GM19452 (cell line): ENCODE data around the gene TNFRSF14.

Experiments
- ATAC-seq: cut with Tn5 transposase; IDR thresholded peaks from one replicate; pipeline ENCODE4 v1.9.1; 2021; ENCODE audit not compliant: unreplicated experiment

TNFRSF14 gene

GRCh38 chr1:2523191-2523890 is 32.8 kb upstream of the TNFRSF14 start:
- no peak for ATAC-seq

DNA sequence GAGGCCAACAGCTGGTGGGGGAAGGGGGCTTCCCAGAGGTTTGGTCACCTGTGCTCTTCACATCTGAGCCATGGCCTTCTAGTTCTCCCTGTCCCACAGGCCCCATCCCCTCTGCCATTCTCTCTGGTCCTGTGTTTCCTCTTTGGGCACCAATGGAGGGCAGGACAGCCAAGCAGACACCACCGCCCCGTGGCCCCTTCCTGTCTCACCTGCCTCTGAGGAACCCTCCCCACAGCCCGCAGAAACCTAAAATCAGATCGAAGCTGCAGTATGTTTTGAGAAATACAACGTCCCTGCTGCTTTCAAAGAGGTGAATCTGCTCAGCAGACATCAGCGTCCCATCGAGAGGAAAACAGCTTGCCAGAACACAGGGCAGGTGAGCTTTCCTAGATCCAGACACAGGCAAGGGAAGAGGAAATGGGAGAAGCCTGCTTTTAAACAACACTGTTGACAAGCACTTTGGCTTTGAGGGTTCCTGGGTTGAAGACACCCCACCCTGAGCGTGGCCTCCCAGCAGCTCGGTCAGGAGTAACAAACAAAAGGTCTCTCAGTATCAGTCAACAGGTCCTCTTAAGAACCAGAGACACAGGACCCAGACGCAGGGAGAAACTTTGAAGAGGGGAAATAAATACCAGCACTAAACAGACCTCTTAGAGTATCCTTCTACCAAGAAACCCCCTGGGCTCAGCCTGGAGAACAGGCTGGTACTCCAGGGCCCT is 32.1 kb upstream of the TNFRSF14 start:
- no peak for ATAC-seq

DNA sequence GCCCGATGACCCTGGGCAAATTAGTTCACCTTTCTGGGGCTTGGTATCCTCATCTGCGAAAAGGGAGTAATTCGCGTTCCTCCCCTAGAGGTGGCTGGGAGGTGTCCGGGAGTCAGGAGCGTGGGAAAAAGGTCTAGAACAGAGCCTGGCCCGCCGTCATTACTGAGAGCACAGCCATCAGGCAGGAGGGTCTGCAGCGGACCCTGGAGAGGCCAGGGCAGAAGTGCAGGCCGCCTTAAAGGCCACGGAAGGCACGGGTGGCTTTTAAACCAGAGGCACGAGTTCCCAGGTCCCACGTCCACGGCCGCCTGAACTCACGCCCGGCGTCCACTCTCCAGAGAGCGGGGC is 30.6 kb upstream of the TNFRSF14 start:
- ATAC-seq: no peak

- ATAC-seq: peak; percentile 85
Measured at GRCh38 chr1:2525920-2526823, 30.0 kb upstream of the TNFRSF14 start, which contains the start of gene PANK4. TSS of gene PANK4 (minus strand) at chr1:2526596. CDS start at chr1:2526587, 9 bp downstream.

DNA sequence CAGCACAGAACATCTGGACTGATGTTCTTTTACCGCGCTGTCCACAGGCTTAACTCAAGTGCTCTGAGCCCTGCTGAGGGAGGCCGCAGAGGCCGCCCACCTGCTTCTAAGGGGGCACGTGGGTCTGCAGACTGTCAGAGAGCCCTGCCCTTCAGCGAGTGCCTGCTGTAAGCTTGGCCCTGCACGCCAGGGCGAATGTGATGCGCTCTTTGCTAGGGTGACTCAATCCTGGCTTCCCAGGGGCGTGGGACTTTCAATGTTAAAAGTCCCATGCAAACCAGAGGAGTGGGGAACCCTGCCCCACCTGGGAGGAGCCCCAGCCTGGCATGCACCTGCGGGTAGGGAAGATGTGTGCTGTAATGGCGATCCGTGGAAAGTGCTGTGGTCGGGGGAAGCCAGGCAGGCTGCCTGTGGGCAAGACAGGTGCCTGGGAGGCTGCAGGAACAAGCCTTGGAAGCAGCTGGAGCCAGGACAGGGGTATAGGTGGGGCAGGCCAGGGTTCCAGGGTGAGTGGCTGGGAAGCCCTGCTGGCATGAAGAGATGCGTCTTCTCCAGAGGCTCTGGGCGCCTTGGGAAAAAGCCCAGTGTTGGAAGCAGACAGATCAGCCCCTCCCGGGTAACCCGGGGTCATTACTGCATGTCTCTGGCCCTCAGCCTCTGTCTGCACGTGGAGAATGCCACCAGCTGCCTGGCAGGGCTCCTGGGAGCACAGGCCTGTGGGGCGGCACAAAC is 29.2 kb upstream of the TNFRSF14 start:
- ATAC-seq: peak; percentile 20

GRCh38 chr1:2527556-2527860 is 28.7 kb upstream of the TNFRSF14 start:
- no peak for ATAC-seq

DNA sequence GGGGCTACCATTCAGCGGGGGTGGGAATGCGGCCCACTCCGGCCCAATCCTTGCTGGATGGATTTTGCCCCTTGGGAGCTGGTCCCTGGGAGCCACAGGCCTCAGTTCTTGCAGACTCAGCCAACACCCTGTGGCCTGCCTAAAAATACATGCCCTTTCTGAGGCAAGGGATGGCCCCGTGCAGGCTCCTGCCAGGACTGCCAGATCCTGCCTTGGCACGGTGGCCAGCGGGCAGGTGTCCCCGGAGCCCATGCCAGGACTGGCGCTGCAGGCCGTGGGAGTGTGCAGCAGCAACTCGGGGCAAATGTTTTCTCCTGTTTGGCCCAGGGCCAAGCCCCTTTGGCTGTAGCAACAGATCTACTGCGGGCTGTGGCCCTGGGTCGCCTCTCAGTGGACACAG is 28.2 kb upstream of the TNFRSF14 start:
- no peak for ATAC-seq

GRCh38 chr1:2528611-2528965 is 27.6 kb upstream of the TNFRSF14 start:
- no peak for ATAC-seq

GRCh38 chr1:2528966-2529783 is 27.0 kb upstream of the TNFRSF14 start:
- no peak for ATAC-seq

GRCh38 chr1:2529784-2530512 is 26.2 kb upstream of the TNFRSF14 start, which contains the start of gene HES5:
TSS of gene HES5 (minus strand) at chr1:2530263. CDS start at chr1:2530164, 99 bp downstream.
- ATAC-seq: no peak

- ATAC-seq: no peak
Measured at GRCh38 chr1:2530513-2531361, 25.4 kb upstream of the TNFRSF14 start.

- ATAC-seq: no peak
Measured at GRCh38 chr1:2532485-2533160, 23.5 kb upstream of the TNFRSF14 start.

- no peak for ATAC-seq
Measured at GRCh38 chr1:2533365-2533764, 22.8 kb upstream of the TNFRSF14 start.

GRCh38 chr1:2534315-2534686 is 21.9 kb upstream of the TNFRSF14 start:
- ATAC-seq: no peak

- ATAC-seq: no peak
Measured at GRCh38 chr1:2534687-2535441, 21.3 kb upstream of the TNFRSF14 start.

- ATAC-seq: no peak
Measured at GRCh38 chr1:2535455-2535854, 20.7 kb upstream of the TNFRSF14 start.

DNA sequence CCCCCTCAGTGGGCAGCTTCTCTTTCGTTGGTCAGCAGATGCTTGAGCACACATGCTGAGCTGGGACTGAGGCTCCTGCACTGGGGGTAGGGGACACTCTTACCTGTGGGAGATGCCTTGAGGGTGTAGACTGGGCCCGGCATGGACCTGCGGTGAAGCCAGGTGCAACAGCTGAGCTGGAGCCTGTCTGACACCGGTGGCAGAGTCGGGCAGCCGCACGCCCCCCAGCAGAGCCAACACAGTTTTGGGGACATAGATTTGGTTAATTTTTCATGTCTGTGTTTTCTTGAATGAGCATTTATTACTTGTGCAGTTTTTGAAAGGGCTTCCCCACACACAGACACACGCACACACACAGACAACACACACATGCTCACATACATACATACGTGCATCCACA is 20.2 kb upstream of the TNFRSF14 start:
- ATAC-seq: no peak

DNA sequence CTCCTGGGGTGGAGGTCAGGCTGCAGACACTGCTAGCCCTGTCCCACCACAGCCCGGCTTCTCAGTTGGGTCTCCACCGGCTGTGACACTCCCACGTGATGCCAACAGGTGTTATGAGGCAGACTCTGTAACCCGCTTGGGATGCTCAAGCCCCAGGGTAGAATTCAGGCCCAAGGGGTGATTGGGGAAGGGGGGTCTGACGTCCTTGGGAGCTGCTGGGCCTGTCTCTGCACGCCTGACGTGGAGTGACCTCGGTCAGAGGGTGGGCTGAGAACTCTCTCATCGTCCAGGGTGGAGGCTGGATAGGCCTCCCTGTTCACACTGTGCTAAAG is 18.4 kb upstream of the TNFRSF14 start:
- ATAC-seq: no peak
